GM21447 (cell line): ENCODE measurements around the gene FOXO3.
"Not testable (repeated sequence)": the region's sequence is repeated elsewhere in the genome, so short reads cannot be mapped to it uniquely, and the experiment has no call there.

Experiments used
- ATAC-seq: cut with Tn5 transposase; IDR thresholded peaks from one replicate; pipeline ENCODE4 v1.9.1; 2021; ENCODE audit not compliant: unreplicated experiment

Gene FOXO3

DNA sequence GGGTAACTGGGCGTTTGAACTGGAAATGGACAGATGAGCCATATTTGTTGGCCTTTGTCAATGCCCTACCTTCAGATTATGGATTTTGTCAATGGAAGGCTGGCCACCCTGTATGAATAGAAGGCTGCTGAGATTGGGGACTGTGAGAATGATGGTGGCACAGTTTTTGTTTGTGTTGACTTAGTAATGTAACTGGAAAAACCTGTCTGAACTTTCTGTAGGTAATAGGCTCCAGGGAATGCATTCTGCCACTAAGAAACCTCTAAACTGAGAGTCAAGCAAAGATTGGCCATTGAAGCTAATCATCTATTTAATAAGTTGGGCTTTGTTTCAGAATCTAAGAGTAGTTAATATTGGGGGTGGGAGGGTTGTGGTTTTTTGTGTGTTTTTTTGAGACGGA, 97.5 kb downstream of the FOXO3 start:
- ATAC-seq: no peak

DNA sequence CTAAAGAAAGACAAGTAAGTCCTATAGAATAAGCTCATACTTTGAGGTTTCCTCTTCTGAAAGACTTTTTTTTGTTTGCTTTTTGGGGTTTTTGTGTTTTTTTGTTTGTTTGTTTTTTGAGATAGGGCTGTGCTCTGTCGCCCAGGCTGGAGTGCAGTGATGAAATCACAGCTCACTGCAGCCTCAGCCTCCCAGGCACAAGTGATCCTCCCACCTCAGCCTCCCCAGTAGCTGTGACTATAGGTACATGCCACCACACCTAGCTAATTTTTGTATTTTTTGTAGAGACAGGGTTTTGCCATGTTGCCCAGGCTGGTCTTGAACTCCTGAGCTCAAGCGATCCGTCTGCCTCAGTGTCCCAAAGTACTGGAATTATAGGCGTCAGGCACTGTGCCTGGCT, 98.1 kb downstream of the FOXO3 start:
- not testable (repeated sequence) for ATAC-seq

DNA sequence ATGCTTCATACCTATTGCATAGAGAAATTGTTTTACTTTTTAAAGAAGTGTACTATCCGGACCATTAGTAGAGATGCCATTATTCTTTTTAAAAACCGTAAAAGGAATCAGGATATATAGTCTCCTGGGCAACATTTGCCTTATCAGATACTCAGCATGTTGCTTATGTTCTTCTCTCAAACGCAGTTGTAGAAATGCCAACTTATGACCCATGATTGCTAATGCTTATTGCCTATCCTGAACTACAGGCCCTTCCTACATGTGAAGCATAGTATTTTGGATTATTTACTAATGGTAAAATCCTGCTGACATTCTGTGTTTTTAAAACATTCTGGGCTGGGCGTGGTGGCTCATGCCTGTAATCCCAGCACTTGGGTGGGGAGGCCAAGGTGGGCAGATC, 99.5 kb downstream of the FOXO3 start:
- ATAC-seq: no peak

DNA sequence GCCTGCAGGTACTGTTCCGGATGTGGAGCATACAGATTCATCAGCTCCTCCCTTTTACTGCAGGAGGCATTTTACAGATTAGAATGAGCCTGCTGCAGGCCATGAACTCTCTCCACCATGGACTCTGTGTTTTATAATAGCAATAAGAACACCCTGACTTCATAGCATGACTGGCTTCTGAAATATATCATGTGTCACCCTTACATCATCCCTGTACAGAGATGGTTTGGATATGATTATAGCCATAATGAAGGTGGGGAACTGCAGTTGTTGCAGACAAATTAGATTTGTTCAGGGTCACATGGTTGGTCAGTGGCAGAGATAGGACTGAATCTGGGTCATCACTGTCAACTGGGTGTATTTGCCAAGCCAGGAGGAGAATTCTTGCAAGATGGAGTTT, 100.7 kb downstream of the FOXO3 start:
- no peak for ATAC-seq

DNA sequence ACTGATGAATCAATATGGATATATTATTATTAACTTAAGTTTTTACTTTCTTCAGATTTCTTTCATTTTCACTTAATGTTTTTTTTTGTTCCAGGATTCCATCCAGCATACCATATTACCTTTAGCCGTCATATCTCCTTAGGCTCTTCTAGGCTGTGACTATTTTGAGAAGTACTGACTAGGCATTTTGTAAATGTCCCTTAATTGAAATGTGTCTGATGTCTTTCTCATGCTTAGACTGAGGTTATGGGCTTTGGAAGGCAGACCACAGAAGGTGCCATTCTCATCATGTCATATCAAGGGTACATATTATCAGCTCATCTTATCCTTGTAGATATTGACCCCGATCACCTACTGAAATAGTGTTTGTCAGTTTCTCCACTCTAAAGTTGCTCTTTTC, 101.3 kb downstream of the FOXO3 start:
- no peak for ATAC-seq

DNA sequence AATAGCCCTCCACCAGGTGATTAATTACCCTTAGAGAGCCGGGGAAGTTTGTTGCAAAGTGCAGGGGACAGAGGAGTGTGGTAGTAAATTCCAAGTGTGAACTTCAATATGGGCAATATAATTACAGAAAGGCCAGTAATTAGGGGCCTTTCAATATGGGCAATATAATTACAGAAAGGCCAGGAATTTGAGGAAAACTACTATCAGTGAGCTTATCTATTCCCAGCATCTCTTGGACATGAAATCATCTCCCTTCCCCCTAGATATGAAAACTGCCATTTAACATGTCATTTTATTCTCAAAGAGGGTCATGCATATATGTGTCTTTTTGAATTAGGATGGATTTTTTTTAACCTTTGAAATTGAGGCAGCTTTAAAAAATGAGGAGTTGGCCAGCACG, 102.0 kb downstream of the FOXO3 start:
- ATAC-seq: no peak

DNA sequence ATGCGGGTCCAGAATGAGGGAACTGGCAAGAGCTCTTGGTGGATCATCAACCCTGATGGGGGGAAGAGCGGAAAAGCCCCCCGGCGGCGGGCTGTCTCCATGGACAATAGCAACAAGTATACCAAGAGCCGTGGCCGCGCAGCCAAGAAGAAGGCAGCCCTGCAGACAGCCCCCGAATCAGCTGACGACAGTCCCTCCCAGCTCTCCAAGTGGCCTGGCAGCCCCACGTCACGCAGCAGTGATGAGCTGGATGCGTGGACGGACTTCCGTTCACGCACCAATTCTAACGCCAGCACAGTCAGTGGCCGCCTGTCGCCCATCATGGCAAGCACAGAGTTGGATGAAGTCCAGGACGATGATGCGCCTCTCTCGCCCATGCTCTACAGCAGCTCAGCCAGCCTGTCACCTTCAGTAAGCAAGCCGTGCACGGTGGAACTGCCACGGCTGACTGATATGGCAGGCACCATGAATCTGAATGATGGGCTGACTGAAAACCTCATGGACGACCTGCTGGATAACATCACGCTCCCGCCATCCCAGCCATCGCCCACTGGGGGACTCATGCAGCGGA, 102.9 kb downstream of the FOXO3 start:
- not testable (repeated sequence) for ATAC-seq

DNA sequence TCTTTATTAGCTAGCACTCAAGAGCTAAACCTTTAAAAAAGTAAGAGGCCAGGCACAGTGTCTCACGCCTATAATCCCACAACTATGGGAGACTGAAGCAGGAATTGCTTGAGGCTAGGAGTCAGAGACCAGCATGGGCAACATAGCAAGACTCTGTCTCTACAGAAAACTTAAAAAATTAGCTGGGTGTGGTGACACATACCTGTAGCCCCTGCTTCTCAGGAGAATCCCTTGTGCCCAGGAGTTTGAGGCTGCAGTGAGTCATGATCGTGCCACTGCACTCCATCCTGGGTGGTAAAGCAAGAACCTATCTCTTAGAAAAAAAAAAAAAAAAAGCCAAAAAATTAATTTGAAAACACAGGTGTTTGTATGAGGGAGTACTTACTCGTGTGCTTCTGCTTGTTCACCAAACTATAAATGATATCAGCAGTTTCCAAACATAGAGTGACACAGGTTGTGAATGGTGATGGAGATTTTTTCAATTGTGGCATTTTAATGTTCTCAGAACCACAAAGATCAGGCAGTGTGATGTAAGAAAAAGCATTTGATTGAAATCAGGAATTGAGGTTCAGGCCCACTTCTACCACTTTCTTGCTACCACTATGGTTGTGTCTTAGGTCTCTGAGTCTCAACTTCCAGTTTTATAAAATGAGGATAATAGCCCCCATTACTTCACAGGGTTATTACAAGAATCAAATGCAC, 104.9 kb downstream of the FOXO3 start:
- no peak for ATAC-seq

DNA sequence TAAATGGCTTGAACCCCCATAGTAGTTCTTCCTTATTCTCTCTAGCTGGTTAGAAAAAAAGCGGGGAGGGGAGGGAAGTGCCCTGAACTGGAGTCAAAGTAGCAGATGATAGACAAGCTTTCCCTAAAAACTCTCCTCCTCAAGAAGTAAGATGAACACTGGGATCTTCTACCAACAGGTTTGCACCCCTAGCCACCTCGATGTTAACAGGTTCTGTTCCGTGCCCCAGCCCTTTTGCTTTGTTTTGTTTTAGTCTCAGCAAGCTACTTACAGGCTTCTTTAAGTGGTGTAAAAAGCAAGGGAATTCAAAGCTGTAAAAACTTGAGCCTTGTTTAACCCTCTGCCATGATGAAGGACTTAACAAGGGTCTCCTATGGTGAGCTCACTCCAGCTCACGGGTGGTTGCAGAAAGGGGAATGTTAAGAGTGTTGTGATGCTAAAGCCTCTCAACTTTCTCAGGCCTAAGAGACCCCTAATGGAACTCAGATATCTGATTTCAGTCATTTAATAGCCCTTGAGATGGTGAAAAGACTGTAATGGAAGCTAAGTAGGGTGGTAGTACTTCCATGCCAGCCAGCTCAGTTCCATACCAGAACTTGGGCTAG, 106.0 kb downstream of the FOXO3 start:
- no peak for ATAC-seq

DNA sequence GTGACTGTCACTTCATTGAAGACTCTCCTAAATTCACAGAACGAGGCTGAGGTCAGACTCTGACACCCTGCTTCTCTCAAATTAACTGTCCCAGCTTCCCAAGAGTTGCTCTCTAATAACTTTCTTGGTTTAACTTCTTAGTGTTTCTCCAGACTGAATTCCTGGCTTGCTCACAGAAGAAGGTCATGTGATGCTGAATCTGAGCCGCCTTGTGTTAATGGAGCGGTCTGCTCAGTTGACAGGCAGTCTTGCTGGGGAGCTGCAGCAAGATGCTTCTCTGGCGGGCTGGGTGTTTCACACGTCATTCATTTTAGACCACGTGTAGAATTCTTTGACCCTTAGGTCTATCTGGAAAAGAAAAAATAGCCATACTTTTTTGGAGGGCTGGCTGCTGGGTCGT, 107.3 kb downstream of the FOXO3 start:
- no peak for ATAC-seq

DNA sequence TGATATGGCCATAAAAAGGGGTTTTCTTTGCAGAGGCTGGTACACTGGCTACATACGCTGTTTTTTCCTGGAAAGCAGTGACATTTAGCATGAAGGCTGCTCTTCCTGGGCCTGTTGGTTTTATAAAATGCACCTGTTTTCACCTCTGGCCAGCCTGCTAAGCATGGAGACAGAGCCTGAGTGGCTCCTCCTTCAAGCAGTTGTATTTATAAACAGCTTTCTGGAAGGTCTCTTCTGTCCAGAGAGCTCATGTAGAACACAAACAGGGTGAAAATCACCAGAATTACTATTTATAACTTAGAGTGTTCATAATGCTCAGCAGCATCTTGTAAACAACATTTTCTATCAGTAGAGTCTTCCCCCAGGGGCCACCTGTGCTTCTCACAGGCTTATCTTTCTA, 109.0 kb downstream of the FOXO3 start:
- ATAC-seq: no peak

DNA sequence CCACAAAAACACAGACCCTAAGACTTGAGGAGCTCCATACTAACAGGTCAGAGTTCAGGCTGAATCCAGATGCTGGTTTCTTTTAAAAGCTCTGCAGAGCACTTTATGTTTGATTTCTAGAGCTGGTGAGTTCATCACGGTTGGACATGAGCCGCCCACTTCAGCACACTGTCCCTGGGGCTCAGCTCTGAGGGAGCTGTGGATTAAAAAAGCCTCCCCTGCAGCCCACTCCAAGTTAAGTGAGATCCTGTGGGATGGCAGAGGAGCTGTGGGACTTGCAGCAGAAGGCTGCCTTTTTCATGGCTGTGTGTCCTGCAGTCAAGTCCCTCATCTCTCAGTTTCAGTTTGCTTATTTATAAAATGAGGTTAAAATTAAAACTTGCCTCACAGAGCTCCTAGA, 110.5 kb downstream of the FOXO3 start:
- no peak for ATAC-seq

DNA sequence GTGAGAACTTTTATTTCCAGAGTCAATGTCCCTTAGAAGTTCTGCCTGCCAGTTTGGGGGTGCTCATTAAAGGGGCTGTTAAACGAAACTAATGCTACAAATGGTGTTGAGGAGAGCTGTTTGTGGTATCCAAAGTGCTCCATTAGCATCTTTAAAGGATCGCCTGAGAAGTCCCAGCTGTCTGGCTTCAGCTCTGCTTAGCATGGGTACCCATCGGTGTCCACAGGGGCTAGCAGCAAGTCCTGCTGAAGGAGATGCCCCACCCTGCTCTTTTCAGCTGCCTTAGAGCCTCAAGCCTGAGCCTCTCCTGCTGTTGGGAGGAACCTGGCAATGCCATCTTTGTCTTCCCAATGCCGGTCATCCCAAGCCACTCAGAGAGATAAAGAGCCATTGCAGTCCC, 111.1 kb downstream of the FOXO3 start:
- ATAC-seq: no peak

DNA sequence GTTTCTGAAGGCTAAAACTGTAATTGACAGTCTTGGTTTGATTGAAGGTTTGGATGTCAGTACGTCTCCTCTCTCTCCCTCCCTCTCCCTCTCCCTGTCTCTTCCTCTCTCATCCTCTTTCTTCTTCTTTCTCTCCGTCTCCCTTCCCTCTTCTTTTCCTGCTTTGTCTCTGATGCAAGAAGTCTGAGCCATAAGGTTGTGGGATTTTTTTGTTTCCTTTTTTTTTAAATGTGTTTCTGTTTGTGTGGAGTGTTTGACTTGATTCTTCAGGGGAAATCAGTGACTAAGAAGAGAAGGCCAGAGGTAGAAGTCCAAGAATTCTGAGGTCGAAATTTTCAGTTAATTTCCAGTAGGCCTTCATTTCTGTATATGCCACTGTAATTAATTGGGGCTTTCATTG, 111.9 kb downstream of the FOXO3 start:
- ATAC-seq: no peak

DNA sequence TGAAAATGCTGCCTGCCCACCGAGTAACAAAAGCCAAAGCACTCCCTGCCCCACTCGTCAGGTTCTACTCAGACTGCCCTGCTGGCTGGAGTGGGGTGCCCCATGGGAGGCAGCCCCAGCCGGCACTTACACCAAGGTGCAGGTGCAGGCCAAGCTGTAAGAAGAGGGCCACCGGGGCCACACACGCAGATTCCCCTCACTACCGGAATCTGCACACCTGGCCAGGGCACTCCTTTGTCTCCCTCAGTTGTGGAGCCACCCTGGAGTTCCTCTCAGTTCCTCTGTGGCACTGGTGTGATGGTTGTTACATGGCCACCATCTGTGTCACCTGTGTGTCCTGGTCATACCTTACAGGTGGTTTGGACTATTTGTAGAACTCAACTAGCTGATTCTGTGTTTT, 112.4 kb downstream of the FOXO3 start:
- no peak for ATAC-seq

DNA sequence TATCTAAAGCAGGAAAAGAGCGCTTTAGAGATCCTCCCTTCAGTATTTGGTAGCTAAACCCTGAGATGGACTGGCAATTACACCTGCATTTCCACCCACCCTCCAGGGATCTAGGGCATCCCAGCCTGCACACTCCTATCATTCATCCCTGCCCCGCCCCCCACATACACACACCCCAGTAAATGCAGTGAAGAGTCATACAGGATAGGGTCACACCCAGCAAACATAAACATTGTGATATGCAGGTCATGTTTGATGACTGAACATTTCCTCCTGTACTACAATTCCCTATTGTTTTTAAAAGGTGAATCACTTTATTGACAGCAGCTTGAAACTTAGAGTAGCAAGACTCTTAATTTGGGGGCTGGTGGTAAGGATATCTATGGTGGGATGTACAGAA, 112.9 kb downstream of the FOXO3 start:
- ATAC-seq: no peak

DNA sequence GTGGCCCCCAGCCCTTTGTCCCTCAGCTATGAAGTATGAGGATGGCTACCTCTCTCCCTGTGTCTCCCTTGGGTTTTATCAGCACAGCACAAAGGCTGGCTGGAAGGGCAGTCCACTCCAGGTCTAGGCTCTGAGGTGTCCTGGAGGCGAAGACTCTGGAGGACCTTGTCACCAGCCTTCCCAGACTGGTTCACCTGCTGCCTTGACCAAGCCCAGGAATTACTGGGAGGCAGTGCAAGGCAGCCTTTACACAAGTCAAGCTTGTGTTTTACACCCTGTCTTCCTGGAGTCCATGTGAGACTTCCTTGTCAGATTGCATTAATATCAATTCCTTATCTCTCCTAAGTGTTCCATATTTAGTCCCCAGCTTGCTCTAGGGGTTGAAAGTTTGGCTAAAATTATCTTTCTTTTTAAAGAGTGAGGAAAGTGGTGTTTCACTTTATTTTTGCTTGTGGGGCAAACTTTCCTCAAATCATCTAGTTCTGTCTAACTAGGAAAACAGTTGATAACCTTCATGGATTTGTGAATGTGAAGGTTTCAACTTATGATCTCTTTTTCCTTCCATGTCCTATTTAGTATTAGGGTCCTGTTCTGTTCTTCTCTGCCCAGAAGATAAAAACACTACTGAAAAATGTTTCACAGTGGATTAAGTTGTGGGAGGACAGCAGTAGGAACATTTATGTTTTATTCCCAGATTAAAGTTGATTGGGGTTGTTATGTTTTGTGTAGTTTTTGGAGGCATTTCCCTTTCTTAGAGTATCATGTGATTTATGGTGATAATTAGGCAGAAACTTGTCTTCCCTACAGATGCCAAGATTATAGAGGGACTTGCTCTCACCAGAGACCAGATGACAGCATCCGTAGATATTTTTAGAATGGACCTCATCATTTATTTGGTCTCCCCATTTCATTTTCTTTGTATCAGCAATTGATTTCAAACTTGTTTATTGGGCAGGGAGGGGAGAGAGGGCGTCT, 114.8 kb downstream of the FOXO3 start:
- no peak for ATAC-seq

DNA sequence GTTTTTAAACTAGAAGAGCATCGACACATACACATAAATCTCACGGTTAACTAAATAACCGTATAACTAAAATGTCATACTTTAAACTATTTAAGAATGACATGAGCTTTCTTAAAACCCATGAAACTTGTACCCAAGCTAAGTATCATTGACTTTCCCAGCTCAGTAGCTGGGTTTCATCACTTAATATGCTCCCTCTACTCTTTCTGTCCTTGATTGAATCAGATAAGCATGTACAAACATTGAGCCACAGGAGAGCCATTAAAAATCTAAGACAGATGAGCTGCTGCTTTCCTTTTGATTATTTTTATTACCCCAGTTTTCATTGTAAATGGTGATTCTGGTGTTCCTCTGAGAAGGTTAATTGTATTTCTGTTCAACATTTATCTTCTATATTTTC, 115.8 kb downstream of the FOXO3 start:
- ATAC-seq: no peak

DNA sequence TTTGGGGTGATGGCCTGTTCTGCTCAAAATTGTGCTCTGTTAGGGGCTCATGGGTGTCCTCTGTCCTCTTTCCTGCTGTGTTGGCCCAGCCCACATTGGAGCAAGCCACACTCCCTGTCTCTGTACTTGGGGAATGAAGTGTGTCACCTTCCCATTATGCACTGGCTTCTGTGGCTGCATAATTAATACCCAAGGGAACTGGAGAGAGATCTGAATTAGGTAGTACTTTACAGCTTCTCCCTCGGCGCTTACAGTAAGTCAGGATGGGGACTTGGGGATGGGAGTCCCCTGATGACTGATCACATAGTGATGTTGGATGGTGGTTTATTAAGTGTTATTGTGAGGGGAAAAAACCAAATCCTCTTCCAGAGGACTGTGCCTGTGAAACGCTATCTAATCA, 116.6 kb downstream of the FOXO3 start:
- ATAC-seq: no peak

DNA sequence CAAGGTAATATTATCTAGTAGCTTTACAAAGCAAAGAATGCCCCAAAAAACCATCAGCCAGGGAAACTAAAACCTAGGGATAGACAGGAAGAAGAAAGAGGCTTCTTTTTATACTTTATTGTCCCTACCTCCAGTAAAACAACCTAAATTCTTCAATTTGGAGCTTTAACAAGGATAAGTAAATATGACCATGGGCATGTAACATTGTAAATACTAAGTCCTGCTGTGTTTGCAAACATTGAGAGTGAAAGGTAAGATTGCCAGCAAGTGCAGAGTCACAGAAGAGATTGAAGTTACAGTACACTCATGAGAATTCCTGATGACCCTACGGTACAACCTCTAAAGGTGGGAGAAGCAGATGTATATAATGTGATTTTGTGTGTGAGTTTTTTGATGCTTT, 117.2 kb downstream of the FOXO3 start:
- ATAC-seq: no peak

DNA sequence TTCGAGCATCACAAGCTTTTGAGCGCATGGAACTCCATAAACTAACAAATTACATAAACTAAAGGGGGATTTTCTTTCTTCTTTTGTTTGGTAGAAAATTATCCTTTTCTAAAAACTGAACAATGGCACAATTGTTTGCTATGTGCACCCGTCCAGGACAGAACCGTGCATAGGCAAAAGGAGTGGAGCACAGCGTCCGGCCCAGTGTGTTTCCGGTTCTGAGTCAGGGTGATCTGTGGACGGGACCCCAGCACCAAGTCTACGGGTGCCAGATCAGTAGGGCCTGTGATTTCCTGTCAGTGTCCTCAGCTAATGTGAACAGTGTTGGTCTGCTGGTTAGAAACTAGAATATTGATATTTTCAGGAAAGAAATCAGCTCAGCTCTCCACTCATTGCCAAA, 119.6 kb downstream of the FOXO3 start:
- ATAC-seq: not testable (repeated sequence)

DNA sequence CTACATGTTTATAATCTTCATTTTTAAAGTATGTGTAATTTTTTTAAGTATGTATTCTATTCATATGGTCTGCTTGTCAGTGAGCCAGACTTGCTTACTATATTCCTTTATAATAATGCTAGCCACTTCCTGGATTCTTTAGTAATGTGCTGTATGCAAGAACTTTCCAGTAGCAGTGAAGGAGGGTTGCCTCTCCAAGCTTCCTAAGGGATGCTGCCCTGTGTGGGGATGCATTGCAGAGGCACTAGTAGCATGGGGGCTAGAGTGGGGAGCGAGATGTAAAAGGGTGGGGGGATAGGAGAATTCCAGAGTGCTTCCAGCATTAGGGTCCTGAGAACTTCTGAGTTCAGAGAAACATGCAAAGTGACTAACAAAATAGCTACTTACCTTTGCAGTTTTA, 121.0 kb downstream of the FOXO3 start:
- not testable (repeated sequence) for ATAC-seq
